ENCODE data around the gene CXorf58.

GRCh38 chrX:23959781-23960180, 52.0 kb downstream of the CXorf58 start:
- TF ChIP-seq, protein P1, sequence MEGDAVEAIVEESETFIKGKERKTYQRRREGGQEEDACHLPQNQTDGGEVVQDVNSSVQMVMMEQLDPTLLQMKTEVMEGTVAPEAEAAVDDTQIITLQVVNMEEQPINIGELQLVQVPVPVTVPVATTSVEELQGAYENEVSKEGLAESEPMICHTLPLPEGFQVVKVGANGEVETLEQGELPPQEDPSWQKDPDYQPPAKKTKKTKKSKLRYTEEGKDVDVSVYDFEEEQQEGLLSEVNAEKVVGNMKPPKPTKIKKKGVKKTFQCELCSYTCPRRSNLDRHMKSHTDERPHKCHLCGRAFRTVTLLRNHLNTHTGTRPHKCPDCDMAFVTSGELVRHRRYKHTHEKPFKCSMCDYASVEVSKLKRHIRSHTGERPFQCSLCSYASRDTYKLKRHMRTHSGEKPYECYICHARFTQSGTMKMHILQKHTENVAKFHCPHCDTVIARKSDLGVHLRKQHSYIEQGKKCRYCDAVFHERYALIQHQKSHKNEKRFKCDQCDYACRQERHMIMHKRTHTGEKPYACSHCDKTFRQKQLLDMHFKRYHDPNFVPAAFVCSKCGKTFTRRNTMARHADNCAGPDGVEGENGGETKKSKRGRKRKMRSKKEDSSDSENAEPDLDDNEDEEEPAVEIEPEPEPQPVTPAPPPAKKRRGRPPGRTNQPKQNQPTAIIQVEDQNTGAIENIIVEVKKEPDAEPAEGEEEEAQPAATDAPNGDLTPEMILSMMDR (IDR thresholded peaks at IDR 0.05): no peak
- TF ChIP-seq EZH2 (IDR thresholded peaks at IDR 0.05; ENCODE audit: borderline replicate concordance, insufficient read depth, low read depth, low read length, poor library complexity, severe bottlenecking): no peak
